ENCODE data around the gene C1QL1. TPM values are rescaled to one million over a fixed set of nuclear protein-coding genes. Genes with fewer than 3 reads are reported as not detected.

Gene C1QL1
- polyA plus RNA-seq, 1 donor (not counting 4 experiments of a cell fraction or from before 2014, with no cell fraction given), result 0.04 TPM

- Histone ChIP-seq H3K9me1 (ENCODE audit: control insufficient read depth, extremely low read depth, insufficient read depth, low read length) (no peaks in the 10 kb centered on the region), H3K4me3 (ENCODE audit: control insufficient read depth in 2 of 3, extremely low read depth in 1 of 3, insufficient read depth in 2 of 3, low read depth in 1 of 3, low read length in 3 of 3) (no peak overlapping the region), H2AFZ (ENCODE audit: control insufficient read depth, low read length) (no peak overlapping the region), H3K27me3 (ENCODE audit: control insufficient read depth, extremely low read depth, insufficient read depth, low read length) (peaks cover 32% of the 10 kb centered on the region), H3K36me3 (ENCODE audit: control insufficient read depth in 2 of 2, extremely low read depth in 1 of 2, insufficient read depth in 2 of 2, low read length in 2 of 2) (no peaks in the 10 kb centered on the region), H4K20me1 (ENCODE audit: control insufficient read depth, extremely low read depth, insufficient read depth, low read length) (no peaks in the 10 kb centered on the region), H3K4me1 (ENCODE audit: control insufficient read depth, extremely low read depth, insufficient read depth, low read length) (no peaks in the 10 kb centered on the region), H3K4me2 (ENCODE audit: control insufficient read depth, extremely low read depth, insufficient read depth, low read depth, low read length) (no peak overlapping the region), H3K27ac (ENCODE audit: control insufficient read depth, insufficient read depth, low read length) (no peak overlapping the region), H3K9ac (ENCODE audit: control insufficient read depth, extremely low read depth, insufficient read depth, low read length) (no peak overlapping the region), H3K79me2 (ENCODE audit: control insufficient read depth, insufficient read depth, low read length) (no peaks in the 10 kb centered on the region), H3K9me3 (ENCODE audit: control insufficient read depth, low read depth, low read length) (no peaks in the 10 kb centered on the region)
- dilution Hi-C loops (cut with MboI; ENCODE audit: extremely low pct_ligation_motif_present, low sequenced_read_pairs), result no loop called here
- no peak for DNase-seq (ENCODE audit: low read depth, low spot score)
- no peak for TF ChIP-seq EZH2 (IDR thresholded peaks at IDR 0.05; ENCODE audit: low read length)
- no peak for TF ChIP-seq CTCF (optimal IDR thresholded peaks at IDR 0.05 in 1 of 3, IDR thresholded peaks at IDR 0.05 in 1 of 3, conservative IDR thresholded peaks at IDR 0.05 in 1 of 3; ENCODE audit: extremely low read depth in 1 of 3, insufficient read depth in 2 of 3, low read length in 3 of 3)
- no peak for FAIRE-seq
Measured at GRCh38 chr17:44995436-44996001, 27.4 kb upstream of the C1QL1 start.

GRCh38 chr17:44992242-44992939 lies 24.3 kb upstream of the C1QL1 start:
- no peak for FAIRE-seq
- no peak overlapping the region for H3K9ac ChIP-seq (ENCODE audit: control insufficient read depth, extremely low read depth, insufficient read depth, low read length)
- H3K4me3 ChIP-seq (ENCODE audit: control insufficient read depth in 2 of 3, extremely low read depth in 1 of 3, insufficient read depth in 2 of 3, low read depth in 1 of 3, low read length in 3 of 3), result no peak overlapping the region
- dilution Hi-C loops (cut with MboI; ENCODE audit: extremely low pct_ligation_motif_present, low sequenced_read_pairs), result no loop called here
- no peaks in the 10 kb centered on the region for H3K79me2 ChIP-seq (ENCODE audit: control insufficient read depth, insufficient read depth, low read length)
- no peaks in the 10 kb centered on the region for H3K36me3 ChIP-seq (ENCODE audit: control insufficient read depth in 2 of 2, extremely low read depth in 1 of 2, insufficient read depth in 2 of 2, low read length in 2 of 2)
- no peak for DNase-seq (ENCODE audit: low read depth, low spot score)
- H3K4me2 ChIP-seq (ENCODE audit: control insufficient read depth, extremely low read depth, insufficient read depth, low read depth, low read length), result no peak overlapping the region
- TF ChIP-seq CTCF (optimal IDR thresholded peaks at IDR 0.05 in 1 of 3, IDR thresholded peaks at IDR 0.05 in 1 of 3, conservative IDR thresholded peaks at IDR 0.05 in 1 of 3; ENCODE audit: extremely low read depth in 1 of 3, insufficient read depth in 2 of 3, low read length in 3 of 3), result no peak
- TF ChIP-seq EZH2 (IDR thresholded peaks at IDR 0.05; ENCODE audit: low read length), result no peak
- H3K4me1 ChIP-seq (ENCODE audit: control insufficient read depth, extremely low read depth, insufficient read depth, low read length), result no peaks in the 10 kb centered on the region
- H4K20me1 ChIP-seq (ENCODE audit: control insufficient read depth, extremely low read depth, insufficient read depth, low read length), result no peaks in the 10 kb centered on the region
- peaks cover 44% of the 10 kb centered on the region for H3K27me3 ChIP-seq (ENCODE audit: control insufficient read depth, extremely low read depth, insufficient read depth, low read length)
- no peak overlapping the region for H2AFZ ChIP-seq (ENCODE audit: control insufficient read depth, low read length)
- H3K9me1 ChIP-seq (ENCODE audit: control insufficient read depth, extremely low read depth, insufficient read depth, low read length), result no peaks in the 10 kb centered on the region
- no peaks in the 10 kb centered on the region for H3K9me3 ChIP-seq (ENCODE audit: control insufficient read depth, low read depth, low read length)
- no peak overlapping the region for H3K27ac ChIP-seq (ENCODE audit: control insufficient read depth, insufficient read depth, low read length)
